Measurements from ENCODE around the gene MYO3B.

Gene MYO3B

DNA sequence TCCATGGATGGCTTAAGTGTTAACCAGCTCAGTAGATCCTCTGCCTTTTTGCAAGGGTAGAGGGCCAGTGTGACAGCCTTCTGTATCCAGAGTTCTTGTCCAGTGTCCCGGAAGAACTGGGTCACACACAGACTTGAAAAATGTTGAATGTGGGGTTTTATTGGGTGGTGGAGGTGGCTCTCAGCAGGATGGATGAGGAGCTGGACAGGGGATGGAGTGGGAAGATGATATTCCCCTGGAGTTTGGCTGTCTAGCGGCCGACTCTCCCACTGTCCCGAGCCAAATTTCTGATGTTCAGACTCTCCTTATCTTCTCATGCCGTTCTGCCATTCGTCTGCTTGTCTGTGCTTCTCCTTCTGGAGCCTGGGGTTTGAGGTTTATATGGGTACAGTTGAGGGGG is 72.6 kb downstream of the MYO3B start:
- H3K9me3 ChIP-seq (ENCODE audit: control insufficient read depth, insufficient read depth, low read length) = no peaks in the 10 kb centered on the region
- no peak overlapping the region for H3K4me2 ChIP-seq (ENCODE audit: low read length)
- no peaks in the 10 kb centered on the region for H3K79me2 ChIP-seq (ENCODE audit: control insufficient read depth, low read length)
- H3F3A ChIP-seq (ENCODE audit: control insufficient read depth, insufficient read depth) = no peaks in the 10 kb centered on the region
- H4K20me1 ChIP-seq (ENCODE audit: control insufficient read depth, insufficient read depth, low read depth, low read length) = no peaks in the 10 kb centered on the region
- no peaks in the 10 kb centered on the region for H3K36me3 ChIP-seq (ENCODE audit: control insufficient read depth, low read length)
- no peaks in the 10 kb centered on the region for H3K9me2 ChIP-seq (replicated peaks; ENCODE audit: control insufficient read depth, low read length)
- no peak for TF ChIP-seq EZH2phosphoT487 (IDR thresholded peaks at IDR 0.05; ENCODE audit: borderline replicate concordance, low read length)
- TF ChIP-seq, protein P1, sequence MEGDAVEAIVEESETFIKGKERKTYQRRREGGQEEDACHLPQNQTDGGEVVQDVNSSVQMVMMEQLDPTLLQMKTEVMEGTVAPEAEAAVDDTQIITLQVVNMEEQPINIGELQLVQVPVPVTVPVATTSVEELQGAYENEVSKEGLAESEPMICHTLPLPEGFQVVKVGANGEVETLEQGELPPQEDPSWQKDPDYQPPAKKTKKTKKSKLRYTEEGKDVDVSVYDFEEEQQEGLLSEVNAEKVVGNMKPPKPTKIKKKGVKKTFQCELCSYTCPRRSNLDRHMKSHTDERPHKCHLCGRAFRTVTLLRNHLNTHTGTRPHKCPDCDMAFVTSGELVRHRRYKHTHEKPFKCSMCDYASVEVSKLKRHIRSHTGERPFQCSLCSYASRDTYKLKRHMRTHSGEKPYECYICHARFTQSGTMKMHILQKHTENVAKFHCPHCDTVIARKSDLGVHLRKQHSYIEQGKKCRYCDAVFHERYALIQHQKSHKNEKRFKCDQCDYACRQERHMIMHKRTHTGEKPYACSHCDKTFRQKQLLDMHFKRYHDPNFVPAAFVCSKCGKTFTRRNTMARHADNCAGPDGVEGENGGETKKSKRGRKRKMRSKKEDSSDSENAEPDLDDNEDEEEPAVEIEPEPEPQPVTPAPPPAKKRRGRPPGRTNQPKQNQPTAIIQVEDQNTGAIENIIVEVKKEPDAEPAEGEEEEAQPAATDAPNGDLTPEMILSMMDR (IDR thresholded peaks at IDR 0.05; ENCODE audit: low read depth, low read length, poor library complexity, severe bottlenecking) = no peak
- H3K4me3 ChIP-seq (ENCODE audit: low read length) = no peak overlapping the region
- no peak overlapping the region for H3K27ac ChIP-seq (ENCODE audit: low read depth, low read length)
- H3K27me3 ChIP-seq (ENCODE audit: control insufficient read depth, low read length) = no peaks in the 10 kb centered on the region
- H3K4me1 ChIP-seq (ENCODE audit: control insufficient read depth, low read length) = no peaks in the 10 kb centered on the region

DNA sequence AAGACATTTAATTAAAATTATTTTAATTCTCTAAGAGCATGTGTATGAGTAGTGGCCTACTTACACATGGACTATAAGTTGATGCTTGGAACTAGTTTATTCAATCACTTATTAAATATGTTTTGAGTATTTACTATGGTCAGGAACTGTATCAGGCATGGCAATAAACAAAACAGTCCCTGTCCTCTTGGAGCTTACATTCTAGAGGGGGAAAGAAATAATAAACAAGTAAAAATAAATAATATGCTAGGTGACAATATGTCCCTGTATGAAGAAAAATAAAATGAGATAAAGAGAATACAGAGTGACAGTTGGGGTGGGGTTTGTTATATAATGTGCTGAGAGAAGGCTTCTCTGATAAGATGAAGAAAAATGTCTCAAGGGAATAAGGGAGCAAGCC is 74.5 kb downstream of the MYO3B start:
- Histone ChIP-seq H4K20me1 (ENCODE audit: control insufficient read depth, insufficient read depth, low read depth, low read length) (no peaks in the 10 kb centered on the region), H3K4me1 (ENCODE audit: control insufficient read depth, low read length) (no peaks in the 10 kb centered on the region), H3F3A (ENCODE audit: control insufficient read depth, insufficient read depth) (no peaks in the 10 kb centered on the region), H3K36me3 (ENCODE audit: control insufficient read depth, low read length) (no peaks in the 10 kb centered on the region), H3K27ac (ENCODE audit: low read depth, low read length) (no peak overlapping the region), H3K9me3 (ENCODE audit: control insufficient read depth, insufficient read depth, low read length) (no peaks in the 10 kb centered on the region), H3K79me2 (ENCODE audit: control insufficient read depth, low read length) (no peaks in the 10 kb centered on the region), H3K4me3 (ENCODE audit: low read length) (no peak overlapping the region), H3K9me2 (replicated peaks; ENCODE audit: control insufficient read depth, low read length) (no peaks in the 10 kb centered on the region), H3K27me3 (ENCODE audit: control insufficient read depth, low read length) (no peaks in the 10 kb centered on the region), H3K4me2 (ENCODE audit: low read length) (no peak overlapping the region)
- TF ChIP-seq, protein P1 (IDR thresholded peaks at IDR 0.05; ENCODE audit: low read depth, low read length, poor library complexity, severe bottlenecking) = no peak
- TF ChIP-seq EZH2phosphoT487 (IDR thresholded peaks at IDR 0.05; ENCODE audit: borderline replicate concordance, low read length) = no peak

DNA sequence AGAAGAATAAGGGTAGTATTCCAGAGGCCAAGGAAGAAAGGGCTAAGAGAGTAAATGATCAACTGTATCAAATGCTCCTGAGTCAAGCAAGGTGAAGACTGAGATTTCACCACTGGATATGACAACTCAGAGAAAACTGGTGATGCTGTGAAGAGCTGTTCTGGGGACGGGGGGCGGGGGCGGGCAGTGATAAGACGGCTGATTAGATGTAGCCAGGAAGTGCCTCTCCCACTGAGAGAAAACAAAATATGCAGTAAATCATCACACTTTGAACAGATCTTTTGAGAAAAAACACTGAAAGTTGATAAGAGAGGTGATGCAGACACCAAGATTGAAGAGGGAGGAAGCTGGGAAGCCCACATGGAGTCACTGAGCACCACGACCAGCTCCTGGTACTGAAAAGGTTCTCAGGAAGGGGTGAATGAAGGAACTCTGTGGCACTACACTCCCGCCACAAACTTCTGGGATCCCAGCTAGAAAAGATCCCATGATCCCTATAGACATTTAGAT is 75.8 kb downstream of the MYO3B start:
- Histone ChIP-seq H3K9me2 (replicated peaks; ENCODE audit: control insufficient read depth, low read length) (no peaks in the 10 kb centered on the region), H3K27me3 (ENCODE audit: control insufficient read depth, low read length) (no peaks in the 10 kb centered on the region)

More for the DNA sequence above, 75.8 kb downstream of the MYO3B start:
- TF ChIP-seq EZH2phosphoT487 (IDR thresholded peaks at IDR 0.05; ENCODE audit: borderline replicate concordance, low read length) = no peak
- TF ChIP-seq, protein P1 (IDR thresholded peaks at IDR 0.05; ENCODE audit: low read depth, low read length, poor library complexity, severe bottlenecking) = no peak
- no peak overlapping the region for H3K27ac ChIP-seq (ENCODE audit: low read depth, low read length)
- H3K4me3 ChIP-seq (ENCODE audit: low read length) = no peak overlapping the region
- no peaks in the 10 kb centered on the region for H3K79me2 ChIP-seq (ENCODE audit: control insufficient read depth, low read length)
- H3K36me3 ChIP-seq (ENCODE audit: control insufficient read depth, low read length) = no peaks in the 10 kb centered on the region
- no peaks in the 10 kb centered on the region for H4K20me1 ChIP-seq (ENCODE audit: control insufficient read depth, insufficient read depth, low read depth, low read length)
- H3K4me2 ChIP-seq (ENCODE audit: low read length) = no peak overlapping the region
- H3K9me3 ChIP-seq (ENCODE audit: control insufficient read depth, insufficient read depth, low read length) = no peaks in the 10 kb centered on the region
- no peaks in the 10 kb centered on the region for H3K4me1 ChIP-seq (ENCODE audit: control insufficient read depth, low read length)
- H3F3A ChIP-seq (ENCODE audit: control insufficient read depth, insufficient read depth) = no peaks in the 10 kb centered on the region

Data from DOHH2 (cell line).